ENCODE results near the gene COL27A1.

Gene COL27A1

GRCh38 chr9:114274217-114274616, 118.9 kb downstream of the COL27A1 start:
- Mint-ChIP-seq H3K4me1 (no peaks in the 10 kb centered on the region), H3K27ac (no peak overlapping the region), H3K9me3 (peaks cover 0 to 8% of the 10 kb centered on the region in 2 donors), H3K27me3 (peaks cover 10% of the 10 kb centered on the region), H3K4me3 (no peak overlapping the region)
- ATAC-seq (no peak), DNase-seq (no peak)

- no peak overlapping the region for H3K27ac Mint-ChIP-seq
- ATAC-seq (no peak), DNase-seq (no peak)
- H3K9me3 Mint-ChIP-seq = peaks cover 0 to 8% of the 10 kb centered on the region in 2 donors
- H3K4me1 Mint-ChIP-seq = no peaks in the 10 kb centered on the region
- H3K4me3 Mint-ChIP-seq = no peak overlapping the region
- H3K27me3 Mint-ChIP-seq = peaks cover 10% of the 10 kb centered on the region
Measured at GRCh38 chr9:114275246-114276004, 120.1 kb downstream of the COL27A1 start.

DNA sequence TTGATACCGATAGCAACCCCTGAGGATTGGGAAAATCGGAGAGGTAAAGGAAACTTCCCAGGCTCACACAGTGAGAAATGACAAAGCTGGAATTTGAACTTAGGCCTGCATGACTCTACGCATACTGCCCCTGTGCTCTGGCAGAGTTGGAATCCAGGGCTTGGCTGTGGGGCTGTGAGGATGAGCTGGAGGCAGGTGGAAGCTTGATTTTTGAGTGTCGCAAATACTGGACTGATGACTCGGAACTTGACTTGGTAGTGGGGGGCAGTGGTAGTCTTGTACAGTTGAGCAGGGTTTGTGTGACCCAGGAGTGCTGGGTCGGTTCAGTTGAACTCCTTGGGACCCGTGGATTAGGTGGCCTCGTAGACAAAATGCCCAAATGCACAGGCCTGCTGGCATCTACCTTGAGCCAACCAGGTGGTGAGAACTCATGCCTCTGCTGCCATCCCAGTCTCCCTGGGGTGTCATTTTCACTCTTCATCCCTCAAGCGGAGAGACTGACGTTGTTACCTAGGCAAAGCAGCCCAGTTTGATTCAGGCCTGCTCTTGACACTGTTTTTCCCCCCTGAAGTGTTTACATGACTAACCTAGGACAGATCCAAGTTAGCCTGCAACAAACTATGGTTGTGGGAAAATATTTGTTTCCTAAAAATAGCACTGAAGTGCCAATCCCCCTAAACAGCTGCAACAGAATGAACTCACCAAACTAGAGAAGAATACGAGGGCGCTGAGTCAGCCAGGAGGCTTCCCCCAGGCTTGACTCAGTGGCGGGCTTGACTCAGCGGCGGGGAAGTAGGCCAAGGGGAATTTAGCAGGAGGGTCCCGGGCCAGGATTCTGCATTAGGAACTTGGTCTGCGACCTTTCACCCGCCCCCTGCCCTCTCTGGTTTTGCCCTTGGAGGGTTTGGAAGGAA, 121.8 kb downstream of the COL27A1 start:
- no peak overlapping the region for H3K27ac Mint-ChIP-seq
- peaks cover 5% of the 10 kb centered on the region for H3K27me3 Mint-ChIP-seq
- peaks cover 0 to 8% of the 10 kb centered on the region in 2 donors for H3K9me3 Mint-ChIP-seq
- no peak overlapping the region for H3K4me3 Mint-ChIP-seq
- DNase-seq (no peak), ATAC-seq (no peak)
- H3K4me1 Mint-ChIP-seq = no peaks in the 10 kb centered on the region

DNA sequence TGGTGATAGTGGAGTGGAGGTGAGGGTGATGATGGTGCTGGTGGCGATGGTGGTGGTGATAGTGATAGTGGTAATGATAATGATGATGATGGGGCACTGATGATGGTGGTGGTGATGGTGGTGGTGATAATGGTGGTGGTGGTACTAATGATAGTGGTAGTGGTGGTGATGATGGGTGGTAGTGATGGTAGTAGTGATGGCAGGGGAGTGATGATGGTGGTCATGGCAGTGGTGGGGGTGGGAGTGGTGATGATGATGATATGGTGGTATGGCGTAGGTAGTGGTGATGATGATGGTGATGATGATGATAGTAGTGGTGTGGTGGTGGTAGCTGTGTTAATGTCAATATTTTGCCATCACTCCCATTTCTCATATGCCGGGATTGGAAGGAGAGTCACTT, 123.0 kb downstream of the COL27A1 start:
- Mint-ChIP-seq H3K4me1 (peaks cover 9% of the 10 kb centered on the region), H3K27me3 (no peaks in the 10 kb centered on the region), H3K27ac (no peak overlapping the region), H3K9me3 (peaks cover 0 to 8% of the 10 kb centered on the region in 2 donors), H3K4me3 (no peak overlapping the region)
- ATAC-seq (no peak), DNase-seq (no peak)

- Mint-ChIP-seq H3K4me3 (no peak overlapping the region), H3K27ac (no peak overlapping the region), H3K27me3 (no peaks in the 10 kb centered on the region), H3K9me3 (peaks cover 0 to 8% of the 10 kb centered on the region in 2 donors), H3K4me1 (peaks cover 9% of the 10 kb centered on the region)
- DNase-seq (no peak), ATAC-seq (no peak)
Measured at GRCh38 chr9:114278881-114279570, 123.7 kb downstream of the COL27A1 start.

- ATAC-seq (no peak), DNase-seq (no peak)
- Mint-ChIP-seq H3K27me3 (no peaks in the 10 kb centered on the region), H3K4me3 (no peak overlapping the region), H3K27ac (no peak overlapping the region), H3K4me1 (peaks cover 9% of the 10 kb centered on the region), H3K9me3 (peaks cover 0 to 8% of the 10 kb centered on the region in 2 donors)
Measured at GRCh38 chr9:114279693-114280092, 124.4 kb downstream of the COL27A1 start.

DNA sequence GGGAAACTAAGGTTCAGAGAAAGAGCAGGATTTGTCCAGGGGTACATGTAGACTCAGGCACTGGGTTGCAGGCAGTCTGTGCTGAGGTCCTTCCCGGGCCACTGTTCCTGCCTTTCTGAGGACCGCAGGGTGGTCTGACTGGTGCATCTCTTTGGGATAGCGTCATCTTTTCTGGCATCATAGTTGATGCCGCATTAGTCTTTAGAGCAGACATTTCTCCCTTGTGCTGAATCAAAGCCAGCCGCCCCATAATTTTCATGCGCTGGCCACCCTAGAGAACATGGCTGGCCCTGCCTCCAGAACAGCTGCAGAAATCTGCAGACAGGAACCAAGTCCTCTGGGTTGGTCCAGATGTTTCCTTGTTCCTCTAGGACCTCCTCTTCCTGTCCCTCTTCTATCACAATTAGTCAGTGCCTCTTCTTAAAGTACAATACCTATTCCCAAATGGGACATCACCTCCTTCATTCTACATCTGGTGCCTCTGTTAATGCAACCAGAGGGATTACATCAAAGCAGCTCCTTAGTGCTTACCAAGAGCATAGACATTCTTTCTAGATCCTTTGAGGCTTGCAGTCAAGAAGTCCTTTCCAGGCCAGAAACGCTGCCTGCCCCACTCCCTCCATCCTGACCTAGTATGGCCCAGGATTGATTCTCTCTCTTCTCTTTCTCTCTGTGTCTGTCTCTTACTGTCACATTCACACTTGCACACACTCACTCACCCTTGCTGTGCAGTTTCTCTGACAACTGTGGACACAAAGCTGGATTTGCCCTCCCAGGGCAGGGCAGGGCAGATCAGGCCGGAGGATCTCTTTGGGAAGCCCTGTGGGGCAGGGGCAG, 125.5 kb downstream of the COL27A1 start:
- H3K4me3 Mint-ChIP-seq = no peak overlapping the region
- no peaks in the 10 kb centered on the region for H3K27me3 Mint-ChIP-seq
- H3K27ac Mint-ChIP-seq = no peak overlapping the region
- peaks cover 9% of the 10 kb centered on the region for H3K4me1 Mint-ChIP-seq
- no peak for ATAC-seq
- H3K9me3 Mint-ChIP-seq = peaks cover 0 to 8% of the 10 kb centered on the region in 2 donors
- DNase-seq = no peak

DNA sequence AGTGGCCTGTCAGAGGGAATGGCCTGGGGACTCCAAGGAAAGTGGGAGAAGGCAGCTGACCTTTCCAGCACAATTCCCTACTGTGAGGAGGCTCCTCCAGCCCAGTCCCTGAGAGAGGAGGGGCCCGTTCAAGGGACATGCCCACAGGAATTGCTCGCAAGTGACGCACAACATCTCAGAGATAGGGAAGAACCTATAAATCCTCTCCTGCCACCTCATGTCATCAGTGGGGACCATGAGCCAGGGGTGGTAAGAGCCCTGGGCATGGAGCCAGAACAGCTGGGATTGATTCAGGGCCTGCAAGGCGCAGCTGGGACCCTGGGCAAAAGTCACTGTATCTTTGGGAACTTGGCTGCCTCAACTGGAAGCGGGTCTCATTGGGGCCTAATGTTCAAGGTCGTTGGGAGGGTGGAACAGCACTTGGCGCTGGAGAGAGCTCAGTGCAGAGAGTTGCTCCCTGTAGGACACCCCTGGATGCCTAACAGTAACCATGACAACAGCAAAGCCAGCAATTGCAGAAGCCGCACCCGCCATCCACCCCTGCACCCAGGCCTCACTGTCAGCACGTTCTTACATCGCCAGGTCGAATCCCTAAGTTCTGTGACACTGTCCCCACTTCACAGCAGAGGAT, 126.3 kb downstream of the COL27A1 start:
- H3K4me3 Mint-ChIP-seq = no peak overlapping the region
- H3K9me3 Mint-ChIP-seq = peaks cover 0 to 8% of the 10 kb centered on the region in 2 donors
- no peak for DNase-seq
- no peak overlapping the region for H3K27ac Mint-ChIP-seq
- H3K27me3 Mint-ChIP-seq = no peaks in the 10 kb centered on the region
- peaks cover 9% of the 10 kb centered on the region for H3K4me1 Mint-ChIP-seq
- ATAC-seq = no peak

- H3K4me1 Mint-ChIP-seq = peaks cover 9% of the 10 kb centered on the region
- no peak for ATAC-seq
- H3K27me3 Mint-ChIP-seq = no peaks in the 10 kb centered on the region
- no peak for DNase-seq
- peaks cover 0 to 8% of the 10 kb centered on the region in 2 donors for H3K9me3 Mint-ChIP-seq
- H3K27ac Mint-ChIP-seq = no peak overlapping the region
- no peak overlapping the region for H3K4me3 Mint-ChIP-seq
Measured at GRCh38 chr9:114282104-114282485, 126.8 kb downstream of the COL27A1 start.

GRCh38 chr9:114282507-114282906, 127.2 kb downstream of the COL27A1 start:
- no peak overlapping the region for H3K4me3 Mint-ChIP-seq
- H3K27me3 Mint-ChIP-seq = no peaks in the 10 kb centered on the region
- peaks cover 9% of the 10 kb centered on the region for H3K4me1 Mint-ChIP-seq
- H3K27ac Mint-ChIP-seq = peak overlapping the region in 1 of 2 donors; percentile 85
- ATAC-seq (peak; percentile 47), DNase-seq (no peak)
- peaks cover 0 to 8% of the 10 kb centered on the region in 2 donors for H3K9me3 Mint-ChIP-seq

GRCh38 chr9:114282926-114283325, 127.6 kb downstream of the COL27A1 start:
- H3K4me3 Mint-ChIP-seq = no peak overlapping the region
- DNase-seq (peak; percentile 44 to 63), ATAC-seq (peak; percentile 82)
- peak overlapping the region in 1 of 2 donors; percentile 85 for H3K27ac Mint-ChIP-seq
- no peaks in the 10 kb centered on the region for H3K27me3 Mint-ChIP-seq
- H3K9me3 Mint-ChIP-seq = peaks cover 0 to 7% of the 10 kb centered on the region in 2 donors
- peaks cover 9% of the 10 kb centered on the region for H3K4me1 Mint-ChIP-seq

DNA sequence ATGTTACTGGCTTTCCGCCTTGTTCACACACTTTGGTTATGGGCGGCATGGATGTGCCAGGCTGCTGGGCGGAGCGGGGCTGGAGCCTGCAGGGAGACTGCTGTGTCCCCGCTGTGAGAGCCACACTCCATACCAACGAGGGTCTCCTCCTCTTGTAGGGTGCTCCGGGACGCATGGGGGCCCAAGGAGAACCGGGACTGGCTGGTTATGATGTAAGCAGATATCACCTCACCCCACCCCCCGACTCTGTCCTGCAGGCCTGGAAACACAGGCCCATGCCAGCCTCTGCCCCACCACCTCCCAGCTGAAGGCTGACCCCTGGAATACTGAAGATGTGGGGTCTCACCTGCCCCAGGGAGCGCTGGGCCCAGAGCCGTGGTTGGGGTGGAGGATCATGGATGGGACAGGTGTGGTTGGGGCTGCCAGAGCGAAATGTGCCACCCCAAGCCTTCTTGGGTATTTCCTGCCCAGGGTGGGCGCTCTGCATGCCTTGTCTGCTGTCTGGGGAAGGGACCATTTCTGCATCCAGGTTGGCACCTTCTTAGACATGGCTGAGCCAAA, 128.3 kb downstream of the COL27A1 start:
- ATAC-seq (no peak), DNase-seq (no peak)
- Mint-ChIP-seq H3K9me3 (no peaks in the 10 kb centered on the region), H3K27me3 (no peaks in the 10 kb centered on the region), H3K4me1 (peaks cover 9% of the 10 kb centered on the region), H3K27ac (no peak overlapping the region), H3K4me3 (no peak overlapping the region)

GRCh38 chr9:114284316-114285060, 129.2 kb downstream of the COL27A1 start:
- DNase-seq = no peak
- Mint-ChIP-seq H3K4me1 (peaks cover 9% of the 10 kb centered on the region), H3K27me3 (no peaks in the 10 kb centered on the region), H3K27ac (no peak overlapping the region), H3K9me3 (no peaks in the 10 kb centered on the region), H3K4me3 (no peak overlapping the region)
- ATAC-seq = no peak
